Mesenteric fat pad (tissue), 1 donor: ENCODE data around the gene RAPGEF4. TPM values are rescaled to one million over a fixed set of nuclear protein-coding genes. Genes with fewer than 3 reads are reported as not detected.

Source experiments
- DNase-seq: peaks from one replicate; pipeline ENCODE4 v3.0.0-alpha.2; 2020; ENCODE audit warnings: low spot score
- long read RNA-seq: library from polyadenylated mRNA; unstranded; transcript quantifications from one replicate; pipeline ENCODE4 v2.0.0, GENCODE V29; 2020
- total RNA-seq: library from RNA; stranded (reverse); fragmentation: NEBNext Ultra II Directional; extraction: Animal tissue kit (Norgen Biotek cat#: 25700); gene quantifications from one replicate; pipeline ENCODE4 v1.2.1, GENCODE V29; 2021
- donor health status: DM: yes; HTN: yes; CAD: no.

RAPGEF4 gene
- 10.4 TPM for total RNA-seq
- long read RNA-seq, partial matches to known transcripts, result 4 of 10 reads
- long read RNA-seq, other reads (novel, unspliced or antisense), result 6 of 10 reads

DNA sequence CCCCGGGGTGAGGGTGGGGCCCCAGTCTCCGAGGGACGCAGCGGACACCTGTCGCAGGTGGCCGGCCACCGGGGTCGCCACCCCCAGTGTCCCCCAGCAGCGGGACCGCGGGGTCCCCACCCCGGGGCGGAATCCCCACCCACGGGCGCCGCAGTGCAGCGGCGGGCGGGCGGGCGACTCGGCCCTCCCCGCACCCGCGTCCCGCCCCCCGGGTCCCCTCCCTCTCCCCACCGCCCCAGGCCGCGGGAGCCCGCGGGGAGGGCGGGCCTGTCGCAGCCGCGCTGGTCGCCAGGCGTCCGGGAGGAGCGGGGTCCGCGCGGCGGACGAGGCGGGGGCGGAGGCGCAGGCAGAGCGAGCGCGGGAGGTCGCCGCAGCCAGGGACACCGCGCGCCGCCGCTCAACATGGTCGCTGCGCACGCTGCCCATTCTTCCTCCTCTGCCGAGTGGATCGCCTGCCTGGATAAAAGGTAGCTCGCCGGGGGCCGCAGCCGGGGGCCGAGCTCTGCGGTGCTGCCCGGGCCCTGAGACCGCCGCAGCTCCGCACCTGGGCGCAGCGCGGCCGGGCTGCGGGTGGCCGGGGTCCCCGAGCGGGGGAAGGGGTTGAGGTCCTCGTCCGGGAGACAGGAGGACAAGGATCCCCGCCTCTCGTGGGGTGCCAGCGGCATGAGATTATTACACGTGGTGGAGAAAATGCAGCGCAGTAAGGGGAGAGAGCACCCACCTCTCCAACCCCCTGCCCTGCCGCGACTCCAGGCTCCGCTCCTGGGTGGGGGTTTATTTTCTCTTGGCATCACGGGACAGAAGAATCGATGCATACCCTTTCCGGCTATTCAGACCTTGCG, at the start of gene RAPGEF4:
Gene RAPGEF4 (plus strand): TSS at position 264 of the 842 bp plus-strand sequence. CDS start 139 bp downstream, at position 403.
- DNase-seq, result no peak

GRCh38 chr2:172693037-172693436, 42.6 kb upstream of the RAPGEF4 start:
- no peak for DNase-seq

- DNase-seq, result no peak
These were observed 41.9 kb upstream of the RAPGEF4 start for GRCh38 chr2:172693529-172694455.

GRCh38 chr2:172697296-172697695, 38.3 kb upstream of the RAPGEF4 start:
- no peak for DNase-seq

DNA sequence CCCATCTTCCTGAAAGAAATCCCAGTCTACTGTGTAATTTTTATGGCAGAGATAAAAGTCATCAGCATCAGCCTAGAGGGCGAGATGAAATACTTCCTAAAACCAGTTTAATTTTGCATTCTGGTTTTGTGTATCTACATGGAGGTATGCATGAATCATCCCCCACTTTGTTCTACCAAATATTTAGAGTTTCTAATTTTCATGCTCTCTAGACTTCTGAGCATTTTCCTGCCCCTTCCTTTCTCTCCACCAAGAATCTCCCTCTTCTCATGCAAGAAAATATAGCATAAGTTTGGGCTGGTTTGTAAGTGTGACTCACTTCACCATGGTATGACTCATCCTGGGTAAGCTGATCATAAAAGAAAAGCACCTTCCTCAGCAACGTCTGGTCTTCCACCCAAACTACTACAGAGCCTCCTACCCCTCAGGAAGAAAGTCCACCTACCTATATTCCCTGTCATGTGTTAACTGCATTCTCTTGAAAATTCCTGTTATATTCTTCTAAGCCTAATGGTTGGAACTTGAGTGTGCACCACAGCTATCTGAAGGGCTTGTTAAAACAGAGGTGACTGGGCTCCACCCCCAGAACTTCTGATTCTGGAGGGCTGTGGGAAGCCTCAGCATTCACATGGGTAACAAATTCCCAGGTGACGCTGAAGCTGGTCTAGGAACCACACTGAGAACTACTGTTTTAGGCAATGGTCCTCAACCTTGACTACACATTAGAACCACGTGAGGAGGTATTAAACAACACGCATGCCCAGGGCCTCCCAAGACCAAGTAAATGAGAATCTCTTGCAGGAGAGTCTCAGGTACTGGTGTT, 37.4 kb upstream of the RAPGEF4 start:
- no peak for DNase-seq

DNA sequence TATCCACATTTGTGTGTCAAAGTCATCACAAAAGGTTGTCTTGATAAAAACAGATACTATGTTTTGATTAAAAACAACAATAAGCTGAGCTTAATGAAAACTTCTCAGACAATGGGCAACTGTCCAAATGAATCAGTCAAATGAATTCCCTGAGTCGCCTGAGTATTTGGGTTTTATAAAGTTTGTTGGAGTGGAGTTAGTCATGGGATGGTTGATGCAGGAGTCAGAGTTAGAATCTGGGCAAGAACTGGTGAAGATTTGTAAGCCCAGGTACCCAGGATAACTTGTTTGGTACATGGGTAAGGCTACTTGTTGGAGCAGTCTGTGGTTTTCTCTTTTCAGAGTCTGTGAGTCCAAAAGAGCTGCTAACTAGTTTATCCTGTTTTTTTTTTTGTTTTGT, 34.4 kb upstream of the RAPGEF4 start:
- DNase-seq, result no peak

GRCh38 chr2:172702451-172702850, 33.2 kb upstream of the RAPGEF4 start:
- DNase-seq, result no peak

DNA sequence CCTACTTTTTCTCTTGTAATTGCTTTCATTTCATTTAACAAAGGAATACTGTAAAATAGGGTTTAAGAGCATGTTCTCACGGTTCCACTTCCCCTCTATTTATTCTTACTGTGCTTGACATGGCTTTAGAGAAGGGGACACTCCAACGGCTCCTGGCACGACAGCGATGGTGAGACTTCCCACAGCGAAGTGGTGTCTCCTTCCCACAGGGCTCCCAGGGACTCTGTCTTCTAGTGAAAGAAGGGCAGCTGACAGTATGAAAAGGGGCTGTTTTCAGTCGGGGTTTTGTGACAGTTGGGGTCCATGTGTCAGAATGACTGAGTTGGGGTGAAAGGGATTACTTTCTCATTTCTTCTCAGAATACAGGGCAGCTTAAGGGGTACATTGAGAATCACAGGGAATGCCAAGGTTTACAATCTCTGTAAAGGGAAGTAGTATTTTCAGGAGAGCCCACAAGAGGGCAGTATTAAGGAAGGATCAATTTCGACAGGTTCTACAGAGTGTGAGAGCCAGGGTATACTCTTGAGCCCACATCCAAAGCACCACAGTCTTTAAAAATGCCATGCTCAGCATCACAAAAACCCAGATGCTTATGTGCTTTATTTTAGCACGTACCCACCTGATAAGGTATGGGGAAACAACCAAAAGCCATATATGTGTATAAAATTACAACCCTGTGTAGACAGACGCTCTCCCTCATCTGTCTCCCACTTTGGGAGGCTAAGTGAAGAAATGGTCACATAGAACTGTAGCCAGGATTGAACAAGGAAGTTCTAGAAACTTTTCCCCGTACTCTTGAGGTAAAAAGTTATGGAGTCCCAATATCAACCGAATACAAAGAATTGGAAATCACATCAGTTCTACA, 31.3 kb upstream of the RAPGEF4 start:
- DNase-seq, result no peak

DNA sequence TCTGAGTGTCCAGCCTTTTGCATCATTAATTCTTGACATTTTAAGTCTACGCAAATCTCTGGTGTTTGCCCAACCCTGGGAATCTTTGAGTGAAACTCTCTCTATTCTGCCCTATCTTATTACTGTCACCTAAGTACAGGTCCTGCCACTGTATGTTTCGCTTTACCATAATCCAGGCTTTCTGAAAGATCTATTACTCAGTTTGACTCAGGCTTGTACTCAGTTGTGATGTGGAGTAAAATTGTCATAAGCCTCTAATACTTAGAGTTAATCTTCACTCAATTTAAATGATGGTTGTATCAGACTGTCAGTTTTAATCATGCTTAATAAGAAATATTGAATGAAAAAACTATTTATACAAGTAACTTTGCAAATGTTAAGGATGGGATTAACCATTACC, 30.3 kb upstream of the RAPGEF4 start:
- no peak for DNase-seq

- no peak for DNase-seq
These were observed 27.4 kb upstream of the RAPGEF4 start for GRCh38 chr2:172708247-172708646.

GRCh38 chr2:172709566-172710291, 25.9 kb upstream of the RAPGEF4 start:
- no peak for DNase-seq

DNA sequence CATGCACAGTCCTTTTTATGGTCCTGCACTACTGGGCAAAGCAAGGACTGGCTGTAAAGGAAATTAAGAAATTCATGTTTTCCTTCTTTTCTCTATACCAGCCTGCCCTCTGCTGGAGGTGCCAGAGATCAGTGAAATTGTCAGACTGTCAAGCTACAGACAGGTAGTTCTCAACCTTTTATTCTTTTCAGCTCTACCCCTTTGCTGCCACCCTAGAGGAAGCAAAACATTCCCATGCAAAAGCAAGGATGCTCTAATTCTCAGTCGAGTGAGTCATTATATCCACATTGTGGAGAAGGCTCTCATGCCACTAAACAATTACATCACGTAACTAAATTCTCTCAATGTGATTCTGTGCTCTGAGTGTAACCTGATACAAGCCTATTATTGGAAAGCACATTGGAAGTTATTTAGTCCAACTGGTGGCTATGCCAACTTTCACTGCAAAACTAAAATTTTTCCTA, 25.0 kb upstream of the RAPGEF4 start:
- DNase-seq, result no peak

- no peak for DNase-seq
These were observed 24.5 kb upstream of the RAPGEF4 start for GRCh38 chr2:172711110-172711509.

DNA sequence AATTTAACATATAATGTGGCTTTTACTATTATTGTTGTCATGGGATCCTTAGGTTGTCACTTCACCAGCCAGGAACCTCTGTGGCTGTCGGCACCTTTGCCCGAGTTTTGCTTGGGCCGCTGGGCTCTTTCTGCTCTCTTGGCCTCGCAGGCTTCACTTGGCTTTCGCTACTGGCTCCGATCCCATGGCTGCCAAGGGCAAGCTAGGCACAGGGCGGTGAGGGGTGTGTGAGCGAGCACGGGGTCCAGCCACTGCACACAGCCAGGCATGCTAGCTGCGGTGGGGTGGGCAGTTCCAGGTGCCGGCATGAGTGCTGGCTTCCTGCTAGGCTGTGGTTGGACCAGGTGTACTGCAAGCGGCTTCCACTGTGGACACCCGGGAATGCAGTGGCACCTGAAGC, 23.4 kb upstream of the RAPGEF4 start:
- no peak for DNase-seq

- no peak for DNase-seq
These were observed 22.2 kb upstream of the RAPGEF4 start for GRCh38 chr2:172713365-172713875.

DNA sequence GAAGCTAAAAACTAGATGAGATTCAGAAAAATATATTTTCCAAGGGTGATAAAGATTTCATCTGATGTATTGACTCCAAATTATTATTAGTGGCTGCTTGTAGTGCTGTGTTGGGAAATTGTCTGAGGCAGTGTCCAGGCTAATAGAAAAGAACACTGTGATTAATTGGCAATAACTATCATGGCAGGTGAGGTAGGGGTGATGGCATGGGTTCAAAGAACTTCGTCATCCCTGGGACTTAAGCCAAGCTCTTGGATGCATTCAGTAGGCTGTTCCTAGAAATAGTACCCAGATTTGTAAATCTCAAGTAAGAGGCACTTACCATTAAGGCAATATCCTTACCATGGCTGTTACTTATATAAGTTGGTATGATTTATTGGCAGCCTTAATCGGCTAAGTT, 13.2 kb upstream of the RAPGEF4 start:
- DNase-seq, result no peak

- no peak for DNase-seq
These were observed 12.4 kb upstream of the RAPGEF4 start for GRCh38 chr2:172723286-172723685.

GRCh38 chr2:172724724-172725123, 10.9 kb upstream of the RAPGEF4 start:
- no peak for DNase-seq

GRCh38 chr2:172725284-172725683, 10.4 kb upstream of the RAPGEF4 start:
- no peak for DNase-seq
